Right lobe of liver (tissue), 6 donors: ENCODE measurements around the gene SPAG7. TPM values are rescaled to one million over a fixed set of nuclear protein-coding genes. Genes with fewer than 3 reads are reported as not detected.

Experiments used
- ATAC-seq, 4 donors: fragments of 200-7000 bp; cut with Tn5 transposase; one replicate each; pipeline ENCODE4 v1.9.1; 2020; ENCODE audit warnings: mild to moderate bottlenecking in 4 of 4, moderate library complexity in 4 of 4
- DNase-seq, 3 donors: peaks; one replicate each; pipeline ENCODE4 v3.0.0-alpha.2; 2020
- H3K27ac ChIP-seq, 3 donors: fragments of 200-600 bp; one replicate each; pipeline ENCODE4 v1.8.0; 2022
- H3K27me3 ChIP-seq, 2 donors: fragments of 200-600 bp; one replicate each; pipeline ENCODE4 v1.8.0; 2022
- H3K36me3 ChIP-seq, 4 donors: fragments of 200-600 bp; sonication (generic) in 1 of 4; one replicate each; pipeline versions ENCODE4 v1.5.1 to v1.8.0; 2017 to 2022; ENCODE audit warnings: control low read depth in 1 of 4
- H3K4me1 ChIP-seq, 4 donors: fragments of 200-600 bp; sonication (generic) in 1 of 4; one replicate each; pipeline versions ENCODE4 v1.5.1 to v1.8.0; 2017 to 2022; ENCODE audit warnings: control low read depth in 1 of 4
- H3K4me3 ChIP-seq, 3 donors: fragments of 200-600 bp; one replicate each; pipeline ENCODE4 v1.8.0; 2022
- H3K9me3 ChIP-seq, 4 donors: fragments of 200-600 bp; sonication (generic) in 1 of 4; one replicate each; pipeline versions ENCODE4 v1.5.1 to v1.8.0; 2017 to 2022; ENCODE audit warnings: control low read depth in 1 of 4
- POLR2A ChIP-seq: fragments of 450-650 bp; IDR thresholded peaks from one replicate; pipeline ENCODE4 v1.6.1; 2017; ENCODE audit warnings: antibody characterized with exemption, mild to moderate bottlenecking
- WGBS: methylation state at CpG from one replicate; pipeline ENCODE4 v1.1.6; 2018; ENCODE audit warnings: low coverage, low lambda C conversion rate; ENCODE audit not compliant: insufficient coverage; ENCODE audit errors: missing lambda C conversion rate; 5-methylcytosine and 5-hydroxymethylcytosine counted together
- intact Hi-C, 2 donors: fragments of 100-400 bp; cut with DNase I; formaldehyde crosslinking; loops; one replicate each; pipeline versions ENCODE4 v1.11.2 to v1.14.1; 2022
- long read RNA-seq: library from polyadenylated mRNA; unstranded; transcript quantifications from one replicate; pipeline ENCODE4 v2.0.0, GENCODE V29; 2019
- total RNA-seq, 6 experiments: library from RNA; depleted of rRNA in 2 of 6; stranded (reverse); fragments of >200 nt in 2 of 6; fragmentation: NEBNext Ultra II Directional in 3 of 6; extraction: Animal tissue kit (Norgen Biotek cat#: 25700) in 3 of 6; gene quantifications; one replicate each; pipeline versions ENCODE4 v1.1.0 to v1.2.4, GENCODE V29; 2016 to 2023
- TF ChIP-seq, protein P1 (sequence below), 4 donors: fragments of 200-600 bp in 3 of 4; fragments of 450-650 bp in 1 of 4; IDR thresholded peaks; one replicate each; pipeline versions ENCODE4 v1.5.1 to v1.8.0; 2016 to 2022; ENCODE audit warnings: antibody characterized with exemption in 4 of 4, mild to moderate bottlenecking in 2 of 4
- donor health status: DM: no; HTN: yes; CAD: no.
- donor health status: DM: no; HTN: no; CAD: no.
- donor health status: DM: no; HTN: no; CAD: no.
- donor health status: DM: no; HTN: yes; CAD: no.
- donor health status: DM: no; HTN: yes; CAD: no.

Gene SPAG7, protein sequence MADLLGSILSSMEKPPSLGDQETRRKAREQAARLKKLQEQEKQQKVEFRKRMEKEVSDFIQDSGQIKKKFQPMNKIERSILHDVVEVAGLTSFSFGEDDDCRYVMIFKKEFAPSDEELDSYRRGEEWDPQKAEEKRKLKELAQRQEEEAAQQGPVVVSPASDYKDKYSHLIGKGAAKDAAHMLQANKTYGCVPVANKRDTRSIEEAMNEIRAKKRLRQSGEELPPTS
- total RNA-seq = 10 to 100 TPM; 22.3 to 33.9 (median 26.4) TPM
- long read RNA-seq, transcript SPAG7-201 (7 exons, 1,058 nt) = major isoform, 12 of 13 reads
- long read RNA-seq, partial matches to known transcripts = 0 of 13 reads
- long read RNA-seq, other reads (novel, unspliced or antisense) = 1 of 13 reads

DNA sequence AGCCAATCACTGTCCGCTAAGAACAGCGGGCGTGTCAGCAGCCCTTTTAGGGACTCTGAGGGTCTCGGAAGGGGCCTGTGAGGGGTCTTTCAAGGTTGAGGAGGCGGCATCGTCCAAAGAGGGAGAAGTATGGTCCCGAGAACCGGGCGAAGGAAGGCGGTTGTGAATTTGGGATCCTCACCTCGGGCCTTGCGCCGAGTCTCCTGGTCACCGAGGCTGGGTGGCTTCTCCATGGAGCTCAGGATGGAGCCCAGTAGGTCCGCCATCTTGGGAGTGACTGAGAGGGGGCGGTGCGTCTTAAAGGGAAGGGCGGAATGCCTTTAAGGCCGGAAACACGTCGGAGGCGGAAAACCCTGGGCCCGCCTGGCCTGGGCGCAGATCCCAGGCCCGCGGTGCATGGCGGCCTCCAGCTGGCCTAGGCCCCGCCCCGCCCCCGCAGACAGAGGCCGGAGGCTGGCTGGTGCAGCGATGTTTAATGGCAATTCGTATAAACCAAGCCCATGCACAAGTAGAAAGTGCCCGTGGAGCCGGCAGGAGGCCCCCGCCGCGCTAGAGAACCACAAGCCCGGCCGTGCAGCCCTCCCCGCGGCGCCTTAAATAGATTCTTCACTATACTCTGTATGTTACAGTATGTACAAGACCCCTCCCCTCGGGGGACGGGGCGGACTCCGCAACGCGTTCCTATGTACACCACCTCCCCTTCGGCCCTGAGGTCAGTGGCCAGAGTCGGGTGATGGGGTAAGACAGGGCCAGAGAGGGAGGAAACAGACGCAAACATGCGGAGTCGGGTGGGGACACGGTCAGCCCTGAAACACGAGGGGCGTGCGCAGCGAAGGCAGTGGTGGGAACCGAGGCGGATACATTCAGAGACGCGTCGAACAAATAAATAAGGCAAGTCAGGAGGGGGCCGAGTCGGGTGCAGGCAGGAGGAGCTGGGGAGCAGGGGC, at the start of gene SPAG7:
SPAG7 (minus strand) TSS at position 279 of the 947 bp plus-strand sequence; CDS start at position 266, 13 bp downstream.
- H3K36me3 ChIP-seq = peaks cover 0 to 7% (median 0%) of the 10 kb centered on the region in 4 donors
- intact Hi-C loops = no loop called here
- peak within 1 kb of the TSS; percentile 85 to 96 (median 87) for H3K27ac ChIP-seq
- DNase-seq (peak; percentile 94 to 95 (median 95)), ATAC-seq (peak; percentile 72 to 84 (median 81))
- TF ChIP-seq, protein P1, sequence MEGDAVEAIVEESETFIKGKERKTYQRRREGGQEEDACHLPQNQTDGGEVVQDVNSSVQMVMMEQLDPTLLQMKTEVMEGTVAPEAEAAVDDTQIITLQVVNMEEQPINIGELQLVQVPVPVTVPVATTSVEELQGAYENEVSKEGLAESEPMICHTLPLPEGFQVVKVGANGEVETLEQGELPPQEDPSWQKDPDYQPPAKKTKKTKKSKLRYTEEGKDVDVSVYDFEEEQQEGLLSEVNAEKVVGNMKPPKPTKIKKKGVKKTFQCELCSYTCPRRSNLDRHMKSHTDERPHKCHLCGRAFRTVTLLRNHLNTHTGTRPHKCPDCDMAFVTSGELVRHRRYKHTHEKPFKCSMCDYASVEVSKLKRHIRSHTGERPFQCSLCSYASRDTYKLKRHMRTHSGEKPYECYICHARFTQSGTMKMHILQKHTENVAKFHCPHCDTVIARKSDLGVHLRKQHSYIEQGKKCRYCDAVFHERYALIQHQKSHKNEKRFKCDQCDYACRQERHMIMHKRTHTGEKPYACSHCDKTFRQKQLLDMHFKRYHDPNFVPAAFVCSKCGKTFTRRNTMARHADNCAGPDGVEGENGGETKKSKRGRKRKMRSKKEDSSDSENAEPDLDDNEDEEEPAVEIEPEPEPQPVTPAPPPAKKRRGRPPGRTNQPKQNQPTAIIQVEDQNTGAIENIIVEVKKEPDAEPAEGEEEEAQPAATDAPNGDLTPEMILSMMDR (IDR thresholded peaks at IDR 0.05) = no peak
- peak; percentile 79 for TF ChIP-seq POLR2A
- under 1% methylated on average over 38 of the region's 66 CpGs for WGBS
- H3K4me3 ChIP-seq = peak within 1 kb of the TSS; percentile 65 to 85 (median 78)
- no peaks in the 10 kb centered on the region for H3K9me3 ChIP-seq
- H3K4me1 ChIP-seq = peaks cover 0 to 24% (median 12%) of the 10 kb centered on the region in 4 donors
- H3K27me3 ChIP-seq = no peaks in the 10 kb centered on the region

DNA sequence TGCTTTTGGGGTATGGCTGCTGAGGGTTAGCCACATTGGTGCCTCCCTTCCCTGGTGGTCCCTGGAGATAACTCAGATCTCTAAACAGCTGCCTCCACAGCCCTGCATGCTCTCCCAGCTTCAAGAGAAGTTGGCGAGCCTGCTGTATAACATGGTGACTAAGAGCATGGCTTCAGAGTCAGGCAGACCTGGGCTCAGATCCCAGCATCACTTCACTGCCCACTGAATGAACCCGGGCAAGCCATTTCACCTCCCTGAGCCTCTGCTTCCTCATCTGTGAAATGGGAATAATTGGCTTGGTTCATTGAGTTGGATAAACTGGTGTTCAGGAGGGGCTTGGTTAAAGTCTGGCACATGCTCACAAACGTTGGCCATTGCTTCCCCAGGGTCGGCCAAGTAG, 46.7 kb upstream of the SPAG7 start:
- Histone ChIP-seq H3K27me3 (no peaks in the 10 kb centered on the region), H3K27ac (no peak overlapping the region), H3K4me3 (no peak overlapping the region), H3K4me1 (no peaks in the 10 kb centered on the region), H3K9me3 (no peaks in the 10 kb centered on the region), H3K36me3 (peaks cover 0 to 74% (median 35%) of the 10 kb centered on the region in 4 donors)
- ATAC-seq (no peak), DNase-seq (no peak)
- intact Hi-C loops = no loop called here
- TF ChIP-seq, protein P1 (IDR thresholded peaks at IDR 0.05) = no peak
- TF ChIP-seq POLR2A = no peak
- 78% methylated on average over 1 of the region's 4 CpGs for WGBS

DNA sequence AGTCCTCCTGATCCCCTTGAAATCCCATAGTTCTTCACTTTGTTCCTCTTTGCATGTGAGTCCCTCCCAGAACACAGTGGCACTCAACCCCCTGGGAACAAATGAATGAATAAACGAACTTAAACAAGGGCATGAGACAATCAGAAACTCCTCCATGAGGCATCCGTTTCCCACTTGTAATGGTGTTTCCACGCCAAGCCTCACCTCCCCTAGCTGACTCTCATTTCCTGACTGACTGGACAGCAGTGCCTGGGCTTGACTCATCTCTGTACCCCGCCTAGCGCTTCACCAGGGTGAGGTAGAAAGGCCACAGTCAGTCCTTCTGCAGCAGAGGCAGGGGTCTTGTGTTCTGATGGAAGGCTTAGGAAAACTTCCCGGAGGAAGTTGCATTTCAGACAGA, 44.3 kb upstream of the SPAG7 start:
- 71% methylated on average over 3 of the region's 6 CpGs for WGBS
- Histone ChIP-seq H3K27me3 (no peaks in the 10 kb centered on the region), H3K4me1 (no peaks in the 10 kb centered on the region), H3K36me3 (peaks cover 0 to 69% (median 38%) of the 10 kb centered on the region in 4 donors), H3K9me3 (no peaks in the 10 kb centered on the region), H3K4me3 (no peak overlapping the region), H3K27ac (no peak overlapping the region)
- no peak for ATAC-seq
- no peak for TF ChIP-seq POLR2A
- TF ChIP-seq, protein P1 (IDR thresholded peaks at IDR 0.05) = no peak
- intact Hi-C loops = no loop called here
- DNase-seq = no peak

DNA sequence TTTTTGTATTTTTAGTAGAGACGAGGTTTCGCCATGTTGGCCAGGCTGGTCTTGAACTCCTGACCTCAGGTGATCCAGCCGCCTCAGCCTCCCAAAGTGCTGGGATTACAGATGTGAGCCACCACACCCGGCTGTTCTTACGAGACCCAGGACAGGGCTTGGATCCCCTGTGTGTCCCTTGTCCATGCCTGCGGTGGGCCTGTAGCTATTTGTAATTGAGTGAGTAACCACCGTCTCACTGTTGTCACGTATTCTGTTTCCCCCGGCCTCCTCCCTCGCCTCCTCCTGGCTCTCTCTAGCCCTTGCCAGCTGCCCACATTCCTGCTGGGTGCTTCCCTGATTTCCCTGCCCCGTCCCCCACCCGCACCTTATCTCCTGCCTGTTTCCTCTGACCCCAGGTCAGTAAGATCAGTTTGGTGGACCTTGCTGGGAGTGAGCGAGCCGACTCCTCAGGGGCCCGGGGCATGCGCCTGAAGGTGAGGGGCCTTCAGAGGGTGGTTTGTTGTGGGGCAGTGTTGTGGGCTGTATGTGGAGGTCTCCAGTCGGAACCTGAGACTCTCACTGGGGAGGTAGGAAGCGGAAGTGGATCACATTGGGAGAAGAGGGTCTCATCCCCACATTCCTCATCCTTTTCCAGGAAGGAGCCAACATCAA, 35.7 kb upstream of the SPAG7 start:
- peaks cover 7 to 77% (median 46%) of the 10 kb centered on the region in 4 donors for H3K36me3 ChIP-seq
- no peaks in the 10 kb centered on the region for H3K9me3 ChIP-seq
- no peak for TF ChIP-seq POLR2A
- TF ChIP-seq, protein P1 (IDR thresholded peaks at IDR 0.05) = no peak
- DNase-seq (peak in 1 of 3 donors; percentile 38), ATAC-seq (no peak)
- no peaks in the 10 kb centered on the region for H3K27me3 ChIP-seq
- peaks cover 0 to 14% (median 6%) of the 10 kb centered on the region in 4 donors for H3K4me1 ChIP-seq
- no peak overlapping the region for H3K27ac ChIP-seq
- H3K4me3 ChIP-seq = no peak overlapping the region
- 89% methylated on average over 10 of the region's 18 CpGs for WGBS
- intact Hi-C loops = no loop called here
